ENCODE measurements around the gene MYL3. TPM values are rescaled to one million over a fixed set of nuclear protein-coding genes. Genes with fewer than 3 reads are reported as not detected.

Gene MYL3
- total and polyA plus RNA-seq, 5 donors from 2014 or later, result not detected

DNA sequence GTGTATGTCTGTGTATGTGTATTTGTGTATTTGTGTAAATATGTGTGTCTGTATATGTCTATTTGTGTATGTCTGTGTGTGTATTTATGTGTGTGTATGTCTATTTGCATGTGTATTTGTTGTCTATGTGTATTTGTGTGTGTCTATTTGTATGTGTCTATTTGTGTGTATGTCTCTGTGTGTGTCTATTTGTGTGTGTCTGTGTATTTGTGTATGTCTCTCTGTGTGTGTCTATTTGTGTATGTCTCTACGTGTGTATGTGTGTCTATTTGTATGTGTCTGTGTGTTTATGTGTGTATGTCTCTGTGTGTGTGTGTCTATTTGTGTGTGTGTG, 44.7 kb upstream of the MYL3 start:
- no peak for ATAC-seq (ENCODE audit: low read depth in 2 of 2)
- Mint-ChIP-seq H3K36me3 (no peaks in the 10 kb centered on the region), H3K27me3 (no peaks in the 10 kb centered on the region)

GRCh38 chr3:46907271-46907670, 44.0 kb upstream of the MYL3 start:
- Mint-ChIP-seq H3K27ac (no peak overlapping the region), H3K4me1 (peaks cover 0 to 6% (median 3%) of the 10 kb centered on the region in 4 donors), H3K4me3 (no peak overlapping the region), H3K27me3 (no peaks in the 10 kb centered on the region), H3K9me3 (peaks cover 0 to 1% (median 0%) of the 10 kb centered on the region in 7 donors), H3K36me3 (no peaks in the 10 kb centered on the region)
- ATAC-seq (ENCODE audit: low read depth in 2 of 2) (no peak), DNase-seq (no peak)
- Histone ChIP-seq H3K36me3 (ENCODE audit: control insufficient read depth, insufficient read depth, low read length) (no peaks in the 10 kb centered on the region), H3K27me3 (ENCODE audit: control insufficient read depth, insufficient read depth, low read length) (no peaks in the 10 kb centered on the region), H3K4me3 (ENCODE audit: low read depth, low read length) (no peak overlapping the region), H3K9me3 (ENCODE audit: control insufficient read depth in 2 of 2, low read length in 2 of 2) (no peaks in the 10 kb centered on the region), H3K27ac (ENCODE audit: insufficient read depth, low read length, poor library complexity, severe bottlenecking) (no peak overlapping the region), H3K4me1 (ENCODE audit: control insufficient read depth, insufficient read depth, low read length, poor library complexity, severe bottlenecking) (peaks cover 8% of the 10 kb centered on the region)

More for the DNA sequence above, 44.7 kb upstream of the MYL3 start:
- Mint-ChIP-seq H3K4me3 (no peak overlapping the region), H3K9me3 (peaks cover 0 to 1% (median 0%) of the 10 kb centered on the region in 7 donors), H3K27ac (no peak overlapping the region), H3K4me1 (peaks cover 0 to 6% (median 3%) of the 10 kb centered on the region in 4 donors)
- Histone ChIP-seq H3K4me1 (ENCODE audit: control insufficient read depth, insufficient read depth, low read length, poor library complexity, severe bottlenecking) (peaks cover 8% of the 10 kb centered on the region), H3K4me3 (ENCODE audit: low read depth, low read length) (no peak overlapping the region), H3K9me3 (ENCODE audit: control insufficient read depth in 2 of 2, low read length in 2 of 2) (no peaks in the 10 kb centered on the region), H3K27ac (ENCODE audit: insufficient read depth, low read length, poor library complexity, severe bottlenecking) (no peak overlapping the region), H3K27me3 (ENCODE audit: control insufficient read depth, insufficient read depth, low read length) (no peaks in the 10 kb centered on the region), H3K36me3 (ENCODE audit: control insufficient read depth, insufficient read depth, low read length) (no peaks in the 10 kb centered on the region)
- no peak for DNase-seq

- H3K9me3 ChIP-seq (ENCODE audit: control insufficient read depth in 2 of 2, low read length in 2 of 2), result no peaks in the 10 kb centered on the region
- no peak overlapping the region for H3K4me3 ChIP-seq (ENCODE audit: low read depth, low read length)
- peaks cover 8% of the 10 kb centered on the region for H3K4me1 ChIP-seq (ENCODE audit: control insufficient read depth, insufficient read depth, low read length, poor library complexity, severe bottlenecking)
- no peak overlapping the region for H3K27ac ChIP-seq (ENCODE audit: insufficient read depth, low read length, poor library complexity, severe bottlenecking)
- DNase-seq (no peak), ATAC-seq (ENCODE audit: low read depth in 2 of 2) (no peak)
- Mint-ChIP-seq H3K27me3 (no peaks in the 10 kb centered on the region), H3K9me3 (peaks cover 0 to 1% (median 0%) of the 10 kb centered on the region in 7 donors), H3K4me3 (no peak overlapping the region), H3K4me1 (peaks cover 0 to 6% (median 3%) of the 10 kb centered on the region in 4 donors), H3K27ac (no peak overlapping the region), H3K36me3 (no peaks in the 10 kb centered on the region)
- H3K36me3 ChIP-seq (ENCODE audit: control insufficient read depth, insufficient read depth, low read length), result no peaks in the 10 kb centered on the region
- no peaks in the 10 kb centered on the region for H3K27me3 ChIP-seq (ENCODE audit: control insufficient read depth, insufficient read depth, low read length)
These were observed 43.3 kb upstream of the MYL3 start for GRCh38 chr3:46906471-46907058.

GRCh38 chr3:46905661-46906451, 42.6 kb upstream of the MYL3 start:
- no peaks in the 10 kb centered on the region for H3K27me3 ChIP-seq (ENCODE audit: control insufficient read depth, insufficient read depth, low read length)
- ATAC-seq (ENCODE audit: low read depth in 2 of 2), result no peak
- H3K4me1 Mint-ChIP-seq, result peaks cover 0 to 6% (median 3%) of the 10 kb centered on the region in 4 donors

GRCh38 chr3:46905213-46905560, 41.9 kb upstream of the MYL3 start:
- Histone ChIP-seq H3K4me3 (ENCODE audit: low read depth, low read length) (no peak overlapping the region), H3K27me3 (ENCODE audit: control insufficient read depth, insufficient read depth, low read length) (no peaks in the 10 kb centered on the region), H3K9me3 (ENCODE audit: control insufficient read depth in 2 of 2, low read length in 2 of 2) (no peaks in the 10 kb centered on the region), H3K36me3 (ENCODE audit: control insufficient read depth, insufficient read depth, low read length) (no peaks in the 10 kb centered on the region), H3K27ac (ENCODE audit: insufficient read depth, low read length, poor library complexity, severe bottlenecking) (no peak overlapping the region), H3K4me1 (ENCODE audit: control insufficient read depth, insufficient read depth, low read length, poor library complexity, severe bottlenecking) (peaks cover 8% of the 10 kb centered on the region)
- Mint-ChIP-seq H3K27ac (no peak overlapping the region), H3K36me3 (no peaks in the 10 kb centered on the region), H3K4me1 (peaks cover 0 to 6% (median 3%) of the 10 kb centered on the region in 4 donors), H3K4me3 (no peak overlapping the region), H3K9me3 (peaks cover 0 to 1% (median 0%) of the 10 kb centered on the region in 7 donors), H3K27me3 (peaks cover 3% of the 10 kb centered on the region)
- DNase-seq (no peak), ATAC-seq (ENCODE audit: low read depth in 2 of 2) (no peak)

More at GRCh38 chr3:46905661-46906451, 42.6 kb upstream of the MYL3 start:
- H3K27ac ChIP-seq (ENCODE audit: insufficient read depth, low read length, poor library complexity, severe bottlenecking), result no peak overlapping the region
- H3K9me3 ChIP-seq (ENCODE audit: control insufficient read depth in 2 of 2, low read length in 2 of 2), result no peaks in the 10 kb centered on the region
- H3K36me3 Mint-ChIP-seq, result no peaks in the 10 kb centered on the region
- H3K4me3 ChIP-seq (ENCODE audit: low read depth, low read length), result no peak overlapping the region
- H3K4me3 Mint-ChIP-seq, result no peak overlapping the region
- no peaks in the 10 kb centered on the region for H3K36me3 ChIP-seq (ENCODE audit: control insufficient read depth, insufficient read depth, low read length)
- H3K27me3 Mint-ChIP-seq, result no peaks in the 10 kb centered on the region
- DNase-seq, result no peak
- peaks cover 0 to 1% (median 0%) of the 10 kb centered on the region in 7 donors for H3K9me3 Mint-ChIP-seq
- peaks cover 8% of the 10 kb centered on the region for H3K4me1 ChIP-seq (ENCODE audit: control insufficient read depth, insufficient read depth, low read length, poor library complexity, severe bottlenecking)
- no peak overlapping the region for H3K27ac Mint-ChIP-seq

DNA sequence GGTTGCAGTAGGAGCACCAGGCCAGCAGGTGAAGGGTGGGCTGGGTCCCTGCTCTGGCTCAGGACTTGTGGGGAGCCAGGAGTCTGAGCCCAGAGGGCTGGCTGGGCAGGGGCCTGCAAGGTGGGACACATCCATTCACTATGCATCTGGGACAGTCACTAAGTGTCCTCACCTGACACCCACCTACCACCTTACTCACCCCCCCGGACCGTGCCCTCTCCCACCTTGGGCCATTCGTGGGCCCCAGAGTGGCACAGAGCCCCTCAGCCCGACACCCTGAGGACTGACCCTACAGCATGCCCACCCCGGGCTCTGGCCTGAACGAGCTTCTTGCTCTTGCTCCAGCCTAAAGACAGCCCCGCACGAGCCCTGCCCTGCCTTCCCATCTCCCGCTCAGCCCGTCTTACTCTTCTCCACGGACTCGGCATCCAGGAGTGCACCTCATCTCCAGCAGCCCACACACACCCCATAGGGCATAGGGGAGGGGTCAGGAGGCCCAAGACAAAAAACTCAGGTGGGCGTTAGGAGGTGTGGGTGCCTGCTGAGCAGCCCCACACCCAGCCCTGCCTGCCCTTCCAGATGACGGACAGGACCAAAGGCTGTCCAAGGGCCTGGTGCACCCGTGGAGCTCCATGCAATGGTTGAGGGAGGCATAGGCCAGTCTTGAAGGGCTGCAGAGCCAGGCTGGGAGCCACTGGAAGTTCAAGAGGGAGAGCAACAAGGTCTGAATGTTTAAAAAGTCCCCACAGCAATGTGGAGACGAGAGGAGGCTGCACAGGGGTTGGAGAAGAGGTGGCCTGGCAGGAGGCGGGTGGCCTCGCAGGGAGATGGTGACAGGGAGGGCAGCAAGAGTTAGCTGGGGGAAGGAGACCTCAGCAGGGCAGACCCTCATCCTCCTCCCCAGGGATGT, 41.3 kb upstream of the MYL3 start:
- H3K36me3 ChIP-seq (ENCODE audit: control insufficient read depth, insufficient read depth, low read length), result no peaks in the 10 kb centered on the region
- H3K36me3 Mint-ChIP-seq, result no peaks in the 10 kb centered on the region
- no peaks in the 10 kb centered on the region for H3K9me3 ChIP-seq (ENCODE audit: control insufficient read depth in 2 of 2, low read length in 2 of 2)
- peaks cover 4% of the 10 kb centered on the region for H3K27me3 Mint-ChIP-seq
- H3K4me1 Mint-ChIP-seq, result peaks cover 0 to 4% (median 2%) of the 10 kb centered on the region in 4 donors
- H3K9me3 Mint-ChIP-seq, result peaks cover 0 to 1% (median 0%) of the 10 kb centered on the region in 7 donors
- no peaks in the 10 kb centered on the region for H3K27me3 ChIP-seq (ENCODE audit: control insufficient read depth, insufficient read depth, low read length)
- no peak overlapping the region for H3K4me3 Mint-ChIP-seq
- H3K27ac Mint-ChIP-seq, result no peak overlapping the region
- no peak overlapping the region for H3K4me3 ChIP-seq (ENCODE audit: low read depth, low read length)
- no peak overlapping the region for H3K27ac ChIP-seq (ENCODE audit: insufficient read depth, low read length, poor library complexity, severe bottlenecking)
- no peak for DNase-seq
- peaks cover 5% of the 10 kb centered on the region for H3K4me1 ChIP-seq (ENCODE audit: control insufficient read depth, insufficient read depth, low read length, poor library complexity, severe bottlenecking)
- ATAC-seq (ENCODE audit: low read depth in 2 of 2), result no peak

- Mint-ChIP-seq H3K9me3 (no peaks in the 10 kb centered on the region), H3K27ac (no peak overlapping the region), H3K4me3 (no peak overlapping the region), H3K4me1 (peaks cover 0 to 5% (median 0%) of the 10 kb centered on the region in 4 donors), H3K36me3 (no peaks in the 10 kb centered on the region), H3K27me3 (peaks cover 9% of the 10 kb centered on the region)
- peaks cover 3% of the 10 kb centered on the region for H3K4me1 ChIP-seq (ENCODE audit: control insufficient read depth, insufficient read depth, low read length, poor library complexity, severe bottlenecking)
- no peaks in the 10 kb centered on the region for H3K9me3 ChIP-seq (ENCODE audit: control insufficient read depth in 2 of 2, low read length in 2 of 2)
- DNase-seq (no peak), ATAC-seq (ENCODE audit: low read depth in 2 of 2) (no peak)
- H3K27me3 ChIP-seq (ENCODE audit: control insufficient read depth, insufficient read depth, low read length), result no peaks in the 10 kb centered on the region
- no peak overlapping the region for H3K27ac ChIP-seq (ENCODE audit: insufficient read depth, low read length, poor library complexity, severe bottlenecking)
- no peaks in the 10 kb centered on the region for H3K36me3 ChIP-seq (ENCODE audit: control insufficient read depth, insufficient read depth, low read length)
- no peak overlapping the region for H3K4me3 ChIP-seq (ENCODE audit: low read depth, low read length)
These were observed 40.4 kb upstream of the MYL3 start for GRCh38 chr3:46903341-46904302.
